HEK293 (cell line): Measurements from ENCODE around the gene GTF2A1L.

Experiments
- CTCF ChIP-seq: fragments of 450-650 bp; formaldehyde crosslinking; IDR thresholded peaks from 2 replicates; pipeline ENCODE4 v1.5.1; 2016; ENCODE audit warnings: missing biosample characterization, missing genetic modification characterization
- PRDM2 ChIP-seq: fragments of 450-650 bp; formaldehyde crosslinking; IDR thresholded peaks from 2 replicates; pipeline ENCODE4 v1.5.1; 2016; ENCODE audit warnings: missing biosample characterization, missing genetic modification characterization, borderline replicate concordance
- REST ChIP-seq: fragments of 450-650 bp; formaldehyde crosslinking; IDR thresholded peaks from 2 replicates; pipeline ENCODE4 v1.5.1; 2016; ENCODE audit warnings: missing biosample characterization, missing genetic modification characterization
- SETDB1 ChIP-seq: IDR thresholded peaks from one replicate; pipeline ENCODE4 v1.6.1; 2017; ENCODE audit warnings: mild to moderate bottlenecking, low read length, moderate library complexity, mixed read lengths; ENCODE audit not compliant: insufficient read length
- TSHZ1 ChIP-seq: fragments of 450-650 bp; formaldehyde crosslinking; IDR thresholded peaks from 2 replicates; pipeline ENCODE4 v1.5.1; 2016; ENCODE audit warnings: missing biosample characterization, missing genetic modification characterization, borderline replicate concordance
- YY2 ChIP-seq: fragments of 450-650 bp; formaldehyde crosslinking; IDR thresholded peaks from 2 replicates; pipeline ENCODE4 v1.5.1; 2016; ENCODE audit warnings: missing biosample characterization, missing genetic modification characterization
- ZBTB17 ChIP-seq: fragments of 450-650 bp; formaldehyde crosslinking; IDR thresholded peaks from 2 replicates; pipeline ENCODE4 v1.5.1; 2016; ENCODE audit warnings: missing biosample characterization, missing genetic modification characterization
- ZBTB8A ChIP-seq: fragments of 450-650 bp; formaldehyde crosslinking; IDR thresholded peaks from 2 replicates; pipeline ENCODE4 v1.5.1; 2016; ENCODE audit warnings: missing biosample characterization, missing genetic modification characterization
- ZNF133 ChIP-seq: fragments of 450-650 bp; formaldehyde crosslinking; IDR thresholded peaks from 2 replicates; pipeline ENCODE4 v1.5.1; 2016; ENCODE audit warnings: missing biosample characterization, missing genetic modification characterization
- ZNF221 ChIP-seq: fragments of 450-650 bp; formaldehyde crosslinking; IDR thresholded peaks from 2 replicates; pipeline ENCODE4 v1.5.1; 2017; ENCODE audit warnings: missing biosample characterization, missing genetic modification characterization, borderline replicate concordance
- ZNF398 ChIP-seq: fragments of 450-650 bp; formaldehyde crosslinking; IDR thresholded peaks from 2 replicates; pipeline ENCODE4 v1.5.1; 2017; ENCODE audit warnings: missing biosample characterization, missing genetic modification characterization
- ZNF426 ChIP-seq: fragments of 450-650 bp; formaldehyde crosslinking; IDR thresholded peaks from 2 replicates; pipeline ENCODE4 v1.5.1; 2017; ENCODE audit warnings: missing biosample characterization, missing genetic modification characterization, mild to moderate bottlenecking, inconsistent platforms, moderate library complexity

GRCh38 chr2:48715956-48716355 is 98.3 kb downstream of the GTF2A1L start:
- TF ChIP-seq TSHZ1 (tag by site-specific recombination) (no peak), ZNF398 (tag by site-specific recombination) (no peak), CTCF (no peak), PRDM2 (tag by site-specific recombination) (no peak), YY2 (tag by site-specific recombination) (no peak), ZBTB8A (tag by site-specific recombination) (no peak), ZNF133 (tag by site-specific recombination) (no peak), ZNF426 (no peak), ZBTB17 (tag by site-specific recombination) (no peak), ZNF221 (tag by site-specific recombination) (no peak), REST (no peak), SETDB1 (no peak)
